Measurements from ENCODE around the gene FREM1.

The FREM1 gene

DNA sequence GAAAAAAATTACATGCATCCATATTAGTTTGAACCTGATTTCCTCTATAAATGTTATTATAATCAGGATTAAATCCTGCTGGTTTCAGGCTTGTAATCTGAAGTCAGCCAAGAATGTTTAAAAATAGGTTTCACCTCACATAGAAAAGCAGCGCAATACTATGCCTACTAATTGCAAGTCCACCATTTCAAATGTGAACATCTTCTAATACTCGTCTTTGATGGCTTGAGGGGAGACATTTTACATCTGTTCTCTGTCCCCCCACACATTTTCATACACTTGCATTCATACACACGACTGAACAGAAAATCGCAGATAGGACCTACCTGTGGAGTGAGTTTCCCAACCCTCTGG is 41.8 kb downstream of the FREM1 start:
- TF ChIP-seq NFIC (IDR thresholded peaks at IDR 0.05) (no peak), EP300 (IDR thresholded peaks at IDR 0.05; ENCODE audit: borderline replicate concordance) (no peak), TAF1 (IDR thresholded peaks at IDR 0.05; ENCODE audit: low read depth) (no peak), EGR1 (IDR thresholded peaks at IDR 0.05) (no peak), ZBTB7A (IDR thresholded peaks at IDR 0.05; ENCODE audit: low read depth) (no peak), YY1 (IDR thresholded peaks at IDR 0.05; ENCODE audit: low read depth) (no peak), RAD21 (IDR thresholded peaks at IDR 0.05; ENCODE audit: low read depth) (no peak), TEAD4 (IDR thresholded peaks at IDR 0.05) (no peak), CREB1 (IDR thresholded peaks at IDR 0.05; ENCODE audit: low read depth) (no peak), TCF12 (IDR thresholded peaks at IDR 0.05; ENCODE audit: low read depth) (no peak)
- TF ChIP-seq, protein P1, sequence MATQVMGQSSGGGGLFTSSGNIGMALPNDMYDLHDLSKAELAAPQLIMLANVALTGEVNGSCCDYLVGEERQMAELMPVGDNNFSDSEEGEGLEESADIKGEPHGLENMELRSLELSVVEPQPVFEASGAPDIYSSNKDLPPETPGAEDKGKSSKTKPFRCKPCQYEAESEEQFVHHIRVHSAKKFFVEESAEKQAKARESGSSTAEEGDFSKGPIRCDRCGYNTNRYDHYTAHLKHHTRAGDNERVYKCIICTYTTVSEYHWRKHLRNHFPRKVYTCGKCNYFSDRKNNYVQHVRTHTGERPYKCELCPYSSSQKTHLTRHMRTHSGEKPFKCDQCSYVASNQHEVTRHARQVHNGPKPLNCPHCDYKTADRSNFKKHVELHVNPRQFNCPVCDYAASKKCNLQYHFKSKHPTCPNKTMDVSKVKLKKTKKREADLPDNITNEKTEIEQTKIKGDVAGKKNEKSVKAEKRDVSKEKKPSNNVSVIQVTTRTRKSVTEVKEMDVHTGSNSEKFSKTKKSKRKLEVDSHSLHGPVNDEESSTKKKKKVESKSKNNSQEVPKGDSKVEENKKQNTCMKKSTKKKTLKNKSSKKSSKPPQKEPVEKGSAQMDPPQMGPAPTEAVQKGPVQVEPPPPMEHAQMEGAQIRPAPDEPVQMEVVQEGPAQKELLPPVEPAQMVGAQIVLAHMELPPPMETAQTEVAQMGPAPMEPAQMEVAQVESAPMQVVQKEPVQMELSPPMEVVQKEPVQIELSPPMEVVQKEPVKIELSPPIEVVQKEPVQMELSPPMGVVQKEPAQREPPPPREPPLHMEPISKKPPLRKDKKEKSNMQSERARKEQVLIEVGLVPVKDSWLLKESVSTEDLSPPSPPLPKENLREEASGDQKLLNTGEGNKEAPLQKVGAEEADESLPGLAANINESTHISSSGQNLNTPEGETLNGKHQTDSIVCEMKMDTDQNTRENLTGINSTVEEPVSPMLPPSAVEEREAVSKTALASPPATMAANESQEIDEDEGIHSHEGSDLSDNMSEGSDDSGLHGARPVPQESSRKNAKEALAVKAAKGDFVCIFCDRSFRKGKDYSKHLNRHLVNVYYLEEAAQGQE (IDR thresholded peaks at IDR 0.05; ENCODE audit: low read depth) = no peak
- TF ChIP-seq, protein P2, sequence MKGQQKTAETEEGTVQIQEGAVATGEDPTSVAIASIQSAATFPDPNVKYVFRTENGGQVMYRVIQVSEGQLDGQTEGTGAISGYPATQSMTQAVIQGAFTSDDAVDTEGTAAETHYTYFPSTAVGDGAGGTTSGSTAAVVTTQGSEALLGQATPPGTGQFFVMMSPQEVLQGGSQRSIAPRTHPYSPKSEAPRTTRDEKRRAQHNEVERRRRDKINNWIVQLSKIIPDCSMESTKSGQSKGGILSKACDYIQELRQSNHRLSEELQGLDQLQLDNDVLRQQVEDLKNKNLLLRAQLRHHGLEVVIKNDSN (IDR thresholded peaks at IDR 0.05) = no peak
- TF ChIP-seq, protein P3, sequence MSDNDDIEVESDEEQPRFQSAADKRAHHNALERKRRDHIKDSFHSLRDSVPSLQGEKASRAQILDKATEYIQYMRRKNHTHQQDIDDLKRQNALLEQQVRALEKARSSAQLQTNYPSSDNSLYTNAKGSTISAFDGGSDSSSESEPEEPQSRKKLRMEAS (IDR thresholded peaks at IDR 0.05) = no peak

DNA sequence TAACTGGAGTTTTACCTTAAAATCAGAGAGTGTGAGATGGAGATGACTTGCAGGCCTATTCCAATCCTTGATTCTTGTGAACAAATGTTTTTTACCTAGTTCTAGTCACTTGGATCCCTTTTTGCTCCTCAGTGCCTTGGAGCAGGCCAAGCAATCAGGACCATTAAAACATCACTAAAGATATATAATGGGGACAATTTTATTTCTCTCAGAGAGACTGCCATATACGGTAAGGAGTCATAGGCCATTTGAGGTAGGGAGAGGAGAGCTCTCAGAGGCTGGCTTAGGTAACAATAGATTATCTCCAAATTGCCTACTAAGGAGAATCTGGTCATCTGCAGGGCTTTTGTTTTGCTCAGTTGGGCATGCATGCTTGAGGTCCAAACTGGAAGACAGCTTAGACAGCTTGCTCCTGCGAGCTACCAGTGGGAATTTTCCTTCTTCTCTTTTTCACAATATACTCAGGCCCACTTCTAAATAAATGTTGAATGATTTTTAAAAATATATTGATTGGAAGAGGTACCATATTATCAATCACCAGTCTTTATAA is 44.0 kb downstream of the FREM1 start:
- TF ChIP-seq CREB1 (IDR thresholded peaks at IDR 0.05; ENCODE audit: low read depth) (no peak), EP300 (IDR thresholded peaks at IDR 0.05; ENCODE audit: borderline replicate concordance) (no peak), RAD21 (IDR thresholded peaks at IDR 0.05; ENCODE audit: low read depth) (no peak), TCF12 (IDR thresholded peaks at IDR 0.05; ENCODE audit: low read depth) (no peak)
- TF ChIP-seq, protein P1 (IDR thresholded peaks at IDR 0.05; ENCODE audit: low read depth) = no peak

DNA sequence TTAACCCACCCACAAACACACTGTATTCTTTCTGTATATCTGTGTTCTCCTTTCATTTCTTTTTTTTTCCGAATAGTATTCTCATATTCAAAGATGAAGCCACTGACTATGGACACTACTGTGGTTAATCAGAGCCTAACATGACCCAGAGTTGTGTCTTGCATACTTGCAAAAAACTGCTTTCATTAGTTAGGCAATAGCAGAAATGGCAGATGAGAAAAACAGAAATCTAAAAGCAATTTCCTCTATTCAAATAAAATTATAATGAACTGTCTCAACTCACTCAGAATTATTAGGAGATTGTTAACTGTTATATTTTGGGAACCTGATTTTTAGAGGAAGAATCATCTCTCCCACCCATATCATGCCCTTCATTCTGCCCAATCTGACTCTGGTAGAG is 45.9 kb downstream of the FREM1 start:
- no peak for TF ChIP-seq NFIC (IDR thresholded peaks at IDR 0.05)
- no peak for TF ChIP-seq RAD21 (IDR thresholded peaks at IDR 0.05; ENCODE audit: low read depth)
- TF ChIP-seq CEBPB (IDR thresholded peaks at IDR 0.05) = no peak
- TF ChIP-seq, protein P1 (IDR thresholded peaks at IDR 0.05; ENCODE audit: low read depth) = no peak
- TF ChIP-seq TAF1 (IDR thresholded peaks at IDR 0.05; ENCODE audit: low read depth) = no peak

DNA sequence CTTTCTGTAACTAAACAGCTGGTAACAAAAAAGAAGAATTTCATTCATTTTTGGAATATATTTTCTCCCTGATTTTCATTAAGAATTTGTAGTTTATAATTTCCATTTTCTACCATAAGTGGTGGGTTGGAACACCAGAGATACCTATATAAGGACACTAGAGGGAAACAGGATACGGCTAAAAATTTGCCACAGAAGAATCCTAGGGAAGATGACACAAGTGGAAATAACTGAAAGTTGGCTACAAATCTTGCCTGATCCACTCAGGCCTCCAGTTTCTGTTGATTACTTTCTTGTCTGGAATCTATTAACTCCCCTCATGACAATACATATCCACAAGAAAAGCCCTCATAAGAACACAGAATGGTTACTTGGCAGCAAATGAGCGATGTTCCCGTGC is 46.8 kb downstream of the FREM1 start:
- TF ChIP-seq, protein P2 (IDR thresholded peaks at IDR 0.05) = no peak
- TF ChIP-seq TAF1 (IDR thresholded peaks at IDR 0.05; ENCODE audit: low read depth) = no peak
- TF ChIP-seq ZBTB7A (IDR thresholded peaks at IDR 0.05; ENCODE audit: low read depth) = no peak
- no peak for TF ChIP-seq CREB1 (IDR thresholded peaks at IDR 0.05; ENCODE audit: low read depth)
- TF ChIP-seq, protein P1 (IDR thresholded peaks at IDR 0.05; ENCODE audit: low read depth) = no peak
- no peak for TF ChIP-seq EP300 (IDR thresholded peaks at IDR 0.05; ENCODE audit: borderline replicate concordance)
- TF ChIP-seq, protein P3 (IDR thresholded peaks at IDR 0.05) = no peak
- no peak for TF ChIP-seq FOXM1 (IDR thresholded peaks at IDR 0.05; ENCODE audit: borderline replicate concordance, low read depth)
- TF ChIP-seq RAD21 (IDR thresholded peaks at IDR 0.05; ENCODE audit: low read depth) = no peak
- no peak for TF ChIP-seq TCF12 (IDR thresholded peaks at IDR 0.05; ENCODE audit: low read depth)

All from Ishikawa (cell line).